HG03342 (cell line): ENCODE measurements around the gene CEP78.

ENCODE experiments used
- ATAC-seq: cut with Tn5 transposase; IDR thresholded peaks from one replicate; pipeline ENCODE4 v1.9.1; 2021; ENCODE audit warnings: mild to moderate bottlenecking, moderate library complexity; ENCODE audit not compliant: unreplicated experiment

CEP78 gene

DNA sequence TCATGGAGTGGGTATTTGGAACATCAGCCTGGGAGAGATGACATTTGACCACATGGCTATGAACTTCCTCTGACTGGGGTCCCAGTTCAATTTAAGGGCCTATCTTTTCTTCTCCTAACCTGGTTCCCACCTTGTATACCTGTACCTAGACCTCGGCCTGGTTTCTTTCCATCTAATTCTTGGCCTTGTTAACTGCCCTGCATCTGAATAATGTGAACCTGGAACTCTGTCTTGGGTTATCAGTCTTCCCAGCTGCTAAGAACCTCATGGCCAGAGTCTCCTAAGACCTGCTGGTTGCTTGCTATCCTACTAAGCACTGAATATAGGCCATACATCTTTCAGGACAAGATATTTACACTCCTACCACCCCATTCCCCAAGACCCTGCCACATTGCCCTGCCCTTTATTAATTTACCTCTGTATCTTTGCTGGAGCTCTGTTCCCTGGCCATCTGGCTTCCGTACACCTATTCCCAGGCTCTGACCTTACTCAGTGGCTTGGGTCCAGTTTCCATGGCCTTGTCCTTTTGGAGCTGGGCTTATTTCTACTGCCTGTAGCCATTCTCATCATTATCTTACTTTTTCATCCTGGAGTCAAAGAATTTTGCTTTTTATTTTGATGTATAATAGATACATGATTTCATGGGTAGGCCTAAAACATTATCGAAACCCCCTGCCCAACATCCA lies 67.6 kb downstream of the CEP78 start:
- ATAC-seq: no peak

GRCh38 chr9:78304357-78304756 lies 68.5 kb downstream of the CEP78 start:
- no peak for ATAC-seq

- ATAC-seq: no peak
Measured at GRCh38 chr9:78306222-78307076, 70.6 kb downstream of the CEP78 start.

DNA sequence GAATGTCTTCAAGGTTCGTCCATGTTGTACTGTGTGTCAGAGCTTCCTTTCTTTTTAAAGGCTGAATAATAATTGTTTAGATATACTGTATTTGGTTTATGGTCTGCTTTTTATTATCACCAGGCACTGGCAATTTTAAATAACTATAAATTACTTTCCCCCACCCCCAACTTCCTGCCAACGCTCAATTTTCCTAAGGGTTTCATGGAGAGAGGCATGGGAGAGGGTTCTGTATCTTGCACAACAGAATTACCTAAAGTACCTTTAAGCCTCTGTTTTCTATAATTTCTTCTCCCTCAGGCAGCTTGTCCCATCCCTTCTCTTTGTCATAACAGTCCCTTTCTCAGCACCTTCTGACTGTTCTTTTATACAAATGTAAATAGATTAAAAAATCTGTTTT lies 71.5 kb downstream of the CEP78 start:
- ATAC-seq: no peak

- ATAC-seq: no peak
Measured at GRCh38 chr9:78309066-78309465, 73.2 kb downstream of the CEP78 start.

DNA sequence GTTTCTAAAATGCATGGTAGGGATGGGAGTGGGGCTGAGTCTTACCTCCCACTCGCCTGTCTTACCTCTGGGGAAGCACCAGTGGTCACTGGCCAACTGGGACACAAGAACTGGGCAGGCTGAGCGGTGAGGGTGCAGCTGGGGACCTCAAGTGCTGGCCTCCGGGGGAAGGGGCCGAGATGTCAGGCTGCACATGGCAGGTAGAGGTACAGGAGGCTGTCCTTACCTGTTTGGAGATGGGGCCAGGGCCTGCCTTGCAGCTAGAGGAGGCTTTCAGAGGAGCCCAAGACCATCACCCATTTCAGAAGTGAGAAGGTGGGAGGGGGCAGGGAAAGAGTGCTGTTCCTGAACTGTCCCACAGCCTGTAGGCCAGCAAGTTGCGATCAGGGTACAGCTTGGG lies 75.2 kb downstream of the CEP78 start:
- ATAC-seq: no peak

- no peak for ATAC-seq
Measured at GRCh38 chr9:78311886-78312524, 76.1 kb downstream of the CEP78 start.

DNA sequence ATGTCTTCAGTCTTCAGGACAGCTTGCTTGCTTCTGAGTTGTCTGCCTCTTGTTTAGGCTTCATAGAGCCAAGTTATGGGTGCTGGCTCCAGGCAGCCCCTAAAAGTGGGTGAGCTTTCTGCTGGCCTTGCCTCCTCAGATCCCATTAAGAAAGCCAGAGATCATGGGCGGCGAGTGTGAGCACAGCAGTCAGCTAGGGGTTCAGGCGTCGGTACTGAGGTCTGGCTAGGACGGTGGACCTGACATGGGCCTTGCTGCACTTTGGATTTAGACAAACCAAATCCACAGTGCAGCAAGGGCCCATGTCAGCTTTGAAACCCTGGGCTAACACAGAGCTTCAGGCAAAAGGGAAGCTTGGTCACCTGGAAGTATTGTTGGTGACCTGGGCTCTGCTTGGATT lies 78.7 kb downstream of the CEP78 start:
- no peak for ATAC-seq

DNA sequence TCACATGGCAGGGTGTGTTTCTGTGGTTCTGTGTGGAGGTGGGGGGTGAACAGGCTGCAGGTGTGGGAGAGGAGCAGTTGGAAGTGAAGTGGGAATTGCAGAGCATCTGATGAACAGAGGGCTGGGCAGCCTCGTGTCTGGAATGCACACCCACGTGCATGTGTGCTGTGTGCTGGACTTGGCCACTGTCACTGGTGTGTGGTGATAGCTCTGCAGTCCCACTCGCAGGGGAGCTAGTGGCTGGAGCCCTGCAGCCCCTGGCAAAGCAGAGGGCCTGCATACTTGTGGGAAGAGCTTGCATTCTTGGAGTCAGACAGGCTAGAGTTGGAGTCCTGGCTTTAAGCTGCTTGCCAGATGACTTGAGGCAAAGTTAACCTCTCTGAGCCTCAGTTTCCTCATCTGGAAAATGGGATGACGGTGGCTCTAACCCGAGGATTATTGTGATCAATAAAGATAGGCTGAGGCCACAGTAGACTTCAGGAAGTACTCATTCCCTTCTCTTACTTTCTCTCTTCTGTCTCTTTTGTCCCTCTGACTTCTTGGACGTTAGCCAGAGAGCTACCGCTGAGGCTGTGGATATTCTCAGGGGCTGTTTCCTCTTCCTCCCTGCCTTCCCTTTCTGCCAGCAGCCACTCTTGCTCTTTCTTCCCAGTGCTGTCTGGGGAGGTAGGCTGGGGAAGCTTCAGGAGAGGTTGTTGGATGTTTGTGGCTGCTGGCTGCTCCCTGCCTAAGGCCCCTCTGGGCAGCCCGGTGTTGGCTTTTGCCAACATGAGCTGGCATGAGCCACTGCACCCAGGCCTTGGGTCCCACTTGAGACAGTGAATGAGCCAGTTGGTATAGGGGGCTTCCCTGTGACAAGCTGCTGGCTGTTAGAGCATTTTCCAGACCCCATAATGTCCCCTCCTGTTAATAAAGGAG lies 79.3 kb downstream of the CEP78 start:
- no peak for ATAC-seq

DNA sequence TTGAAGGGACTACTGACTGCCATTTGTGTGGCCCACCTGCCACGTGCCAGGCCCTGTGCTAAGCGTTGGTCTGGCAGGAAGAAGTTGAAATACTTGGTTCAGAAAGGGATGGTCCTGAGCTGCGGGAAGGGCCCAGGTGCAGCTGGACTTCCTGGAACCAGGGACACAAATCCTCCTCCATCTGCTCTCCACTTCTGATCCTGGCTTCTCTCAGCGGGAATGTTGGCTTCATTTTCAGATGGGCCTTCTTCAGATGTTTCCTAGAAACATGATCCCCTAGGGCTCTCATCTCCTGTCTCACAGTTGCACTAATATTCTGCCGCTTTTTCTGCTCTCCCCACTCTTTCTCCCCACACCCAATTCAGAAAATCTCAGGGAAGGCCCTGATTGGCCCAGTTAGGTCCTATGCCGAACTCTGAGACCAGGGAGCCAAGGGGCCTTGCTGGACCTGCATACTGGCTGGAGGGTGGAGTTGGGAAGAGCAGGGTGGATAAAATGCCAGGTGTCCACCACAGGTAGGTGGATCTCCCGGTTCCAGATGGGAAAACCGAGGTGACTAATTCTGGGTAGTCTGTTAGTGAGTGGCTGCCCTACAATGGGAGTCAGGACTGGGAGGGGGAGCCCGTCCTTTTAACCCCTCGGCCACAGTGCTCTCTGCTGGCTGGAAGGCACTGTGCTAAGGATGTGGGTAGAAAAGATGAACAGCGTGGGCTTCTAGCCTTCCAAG lies 80.5 kb downstream of the CEP78 start:
- no peak for ATAC-seq

DNA sequence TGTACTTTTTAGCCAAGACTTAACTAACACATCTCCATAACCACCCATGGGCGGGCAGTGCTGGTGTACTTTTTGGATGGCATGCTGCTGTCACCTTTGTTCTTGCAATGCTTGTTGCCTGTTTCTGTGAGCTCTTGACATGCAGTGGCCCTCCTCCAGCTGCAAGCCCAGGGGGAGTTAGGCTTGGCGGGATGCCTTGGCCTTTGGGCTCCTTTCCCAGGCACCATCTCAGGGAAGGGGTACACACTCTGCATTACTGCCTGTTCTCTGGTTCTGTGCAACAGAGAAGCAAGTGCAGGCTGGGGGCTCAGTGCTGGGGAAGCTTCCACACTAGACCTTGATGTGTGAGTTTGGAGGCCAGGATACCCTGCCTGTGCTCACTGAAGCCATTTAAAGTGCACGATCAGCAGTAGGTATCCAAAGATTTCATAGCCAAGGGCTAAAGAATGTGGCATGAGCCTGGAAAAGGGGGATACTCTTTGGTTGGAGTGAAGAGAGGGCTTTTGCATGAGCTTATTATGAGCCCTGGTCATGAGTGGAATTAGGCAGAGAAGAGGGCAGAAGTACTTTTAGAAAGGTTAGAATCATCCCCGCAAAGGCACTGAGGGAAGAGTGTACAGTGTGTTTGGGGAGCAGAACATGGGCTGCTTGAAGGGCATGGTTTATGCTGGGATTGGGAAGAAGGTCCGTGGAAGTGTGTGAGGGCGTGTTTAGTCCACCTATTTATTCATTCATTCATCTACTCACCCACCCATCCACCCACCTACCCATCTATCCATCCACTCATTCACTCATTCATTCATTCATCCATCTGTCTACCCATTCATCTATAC lies 83.5 kb downstream of the CEP78 start:
- no peak for ATAC-seq

GRCh38 chr9:78320030-78320693 lies 84.3 kb downstream of the CEP78 start:
- no peak for ATAC-seq

DNA sequence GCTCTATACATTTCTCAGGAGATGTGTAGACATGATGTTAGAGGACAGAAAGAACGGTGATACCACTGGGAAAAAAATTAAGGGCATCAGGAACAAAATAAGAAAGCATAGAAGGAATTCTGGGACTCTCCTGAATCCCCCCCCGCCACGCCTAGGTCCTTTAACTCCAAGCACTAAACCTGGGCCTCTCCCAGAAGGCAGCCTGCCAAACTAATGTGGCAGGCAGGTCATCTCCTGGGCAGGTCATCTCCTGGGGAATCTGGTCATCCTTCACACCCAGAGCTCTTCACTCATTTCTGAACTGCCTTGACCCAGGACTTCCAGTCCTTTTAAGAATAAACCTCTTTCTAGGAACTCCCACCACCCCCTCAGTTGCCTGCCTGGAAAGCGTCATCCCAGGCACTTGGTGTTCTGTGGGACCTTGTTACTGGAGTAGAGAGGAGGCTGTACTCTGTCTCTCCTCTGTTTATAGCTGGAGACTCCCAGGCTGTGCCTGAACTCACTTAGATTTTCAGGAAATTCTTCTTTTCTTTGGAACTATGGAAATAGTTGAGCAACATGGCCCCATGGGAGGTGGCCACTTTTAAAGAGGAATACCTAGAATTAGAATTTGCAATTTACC lies 85.1 kb downstream of the CEP78 start:
- ATAC-seq: no peak

- no peak for ATAC-seq
Measured at GRCh38 chr9:78321505-78321904, 85.6 kb downstream of the CEP78 start.

GRCh38 chr9:78324068-78324650 lies 88.3 kb downstream of the CEP78 start:
- no peak for ATAC-seq

- ATAC-seq: no peak
Measured at GRCh38 chr9:78324682-78325081, 88.8 kb downstream of the CEP78 start.

- ATAC-seq: no peak
Measured at GRCh38 chr9:78325343-78325742, 89.5 kb downstream of the CEP78 start.

- ATAC-seq: no peak
Measured at GRCh38 chr9:78325846-78326360, 90.0 kb downstream of the CEP78 start.
